RWPE2 (cell line): ENCODE measurements around the gene MSX1.

Experiments
- ATAC-seq: fragments of 200-7000 bp; cut with Tn5 transposase; 3 replicates; pipeline ENCODE4 v1.9.1; 2021; ENCODE audit warnings: low read depth
- DNase-seq: peaks from one replicate; pipeline ENCODE4 v3.0.0-alpha.2; 2020; ENCODE audit warnings: low spot score
- H3K27ac ChIP-seq: fragments of 450-650 bp; 2 replicates; pipeline ENCODE4 v1.5.1; 2017; ENCODE audit warnings: mild to moderate bottlenecking; ENCODE audit not compliant: poor library complexity, severe bottlenecking
- H3K27me3 ChIP-seq: fragments of 250-450 bp; sonication (Bioruptor Pico); 2 replicates; pipeline ENCODE4 v1.5.1; 2021; ENCODE audit warnings: mild to moderate bottlenecking, moderate library complexity; ENCODE audit not compliant: insufficient read depth, poor library complexity, severe bottlenecking
- H3K36me3 ChIP-seq: fragments of 250-450 bp; sonication (Bioruptor Pico); 2 replicates; pipeline ENCODE4 v1.5.1; 2020; ENCODE audit warnings: low read depth, mild to moderate bottlenecking, moderate library complexity
- H3K4me1 ChIP-seq: fragments of 250-450 bp; sonication (Bioruptor Pico); 2 replicates; pipeline ENCODE4 v1.5.1; 2021; ENCODE audit warnings: mild to moderate bottlenecking, moderate library complexity; ENCODE audit not compliant: insufficient read depth, poor library complexity, severe bottlenecking
- H3K4me3 ChIP-seq: fragments of 250-450 bp; sonication (Bioruptor Pico); 2 replicates; pipeline ENCODE4 v1.5.1; 2021; ENCODE audit warnings: mild to moderate bottlenecking, moderate library complexity; ENCODE audit not compliant: severe bottlenecking
- H3K9me3 ChIP-seq: fragments of 250-450 bp; sonication (Bioruptor Pico); 2 replicates; pipeline ENCODE4 v1.5.1; 2021; ENCODE audit warnings: mild to moderate bottlenecking, moderate library complexity; ENCODE audit not compliant: severe bottlenecking
- CTCF ChIP-seq: fragments of 450-650 bp; IDR thresholded peaks from one replicate; pipeline ENCODE4 v1.5.1; 2017; ENCODE audit warnings: mild to moderate bottlenecking, moderate library complexity; ENCODE audit not compliant: poor library complexity, severe bottlenecking

MSX1 gene

GRCh38 chr4:4843635-4844291, 15.7 kb upstream of the MSX1 start:
- Histone ChIP-seq H3K36me3 (no peaks in the 10 kb centered on the region), H3K27ac (no peak overlapping the region), H3K4me3 (no peak overlapping the region), H3K4me1 (no peaks in the 10 kb centered on the region), H3K27me3 (peaks cover 5% of the 10 kb centered on the region), H3K9me3 (no peaks in the 10 kb centered on the region)
- TF ChIP-seq CTCF = no peak
- ATAC-seq (no peak), DNase-seq (peak; percentile 24)

GRCh38 chr4:4845027-4845426, 14.4 kb upstream of the MSX1 start:
- Histone ChIP-seq H3K27ac (no peak overlapping the region), H3K27me3 (peaks cover 5% of the 10 kb centered on the region), H3K4me1 (no peaks in the 10 kb centered on the region), H3K36me3 (no peaks in the 10 kb centered on the region), H3K9me3 (no peaks in the 10 kb centered on the region), H3K4me3 (no peak overlapping the region)
- no peak for TF ChIP-seq CTCF
- ATAC-seq (no peak), DNase-seq (peak; percentile 25)

- Histone ChIP-seq H3K27me3 (peaks cover 6% of the 10 kb centered on the region), H3K9me3 (no peaks in the 10 kb centered on the region), H3K4me1 (no peaks in the 10 kb centered on the region), H3K27ac (no peak overlapping the region), H3K36me3 (no peaks in the 10 kb centered on the region), H3K4me3 (no peak overlapping the region)
- TF ChIP-seq CTCF = no peak
- ATAC-seq (no peak), DNase-seq (peak; percentile 28)
Observed at GRCh38 chr4:4847011-4847410, 12.5 kb upstream of the MSX1 start.

GRCh38 chr4:4848540-4848939, 10.9 kb upstream of the MSX1 start:
- DNase-seq (peak; percentile 19), ATAC-seq (no peak)
- Histone ChIP-seq H3K36me3 (no peaks in the 10 kb centered on the region), H3K4me1 (no peaks in the 10 kb centered on the region), H3K27me3 (peaks cover 21% of the 10 kb centered on the region), H3K27ac (no peak overlapping the region), H3K9me3 (no peaks in the 10 kb centered on the region), H3K4me3 (no peak overlapping the region)
- TF ChIP-seq CTCF = no peak

- no peak overlapping the region for H3K27ac ChIP-seq
- H3K27me3 ChIP-seq = peaks cover 27% of the 10 kb centered on the region
- no peak overlapping the region for H3K4me3 ChIP-seq
- no peaks in the 10 kb centered on the region for H3K36me3 ChIP-seq
- H3K4me1 ChIP-seq = no peaks in the 10 kb centered on the region
- no peak for ATAC-seq
- peak; percentile 27 for DNase-seq
- TF ChIP-seq CTCF = no peak
- no peaks in the 10 kb centered on the region for H3K9me3 ChIP-seq
Observed at GRCh38 chr4:4849106-4849505, 10.4 kb upstream of the MSX1 start.
